SU-DHL-6 (cell line): ENCODE data around the gene PRSS12.

ENCODE experiments used
- CTCF ChIP-seq: fragments of 200-600 bp; sonication (generic); IDR thresholded peaks from one replicate; pipeline ENCODE4 v1.5.1; 2017; ENCODE audit warnings: antibody characterized with exemption, mild to moderate bottlenecking, low read length, moderate library complexity; ENCODE audit not compliant: insufficient read depth, poor library complexity, severe bottlenecking
- EZH2phosphoT487 ChIP-seq: fragments of 200-600 bp; sonication (generic), shearing (Covaris generic); conservative IDR thresholded peaks from 2 replicates; pipeline ENCODE4 v1.6.1; 2018; ENCODE audit warnings: mild to moderate bottlenecking, antibody characterized with exemption, low read length, moderate library complexity, mixed read lengths

- TF ChIP-seq CTCF (no peak), EZH2phosphoT487 (no peak)
Observed at GRCh38 chr4:118237531-118237930, 115.3 kb downstream of the PRSS12 start.
